GM21737 (cell line): ENCODE results near the gene ORMDL3.
"Not testable (repeated sequence)": the region's sequence is repeated elsewhere in the genome, so short reads cannot be mapped to it uniquely, and the experiment has no call there.

Experiments used
- ATAC-seq: cut with Tn5 transposase; IDR thresholded peaks from one replicate; pipeline ENCODE4 v1.9.1; 2021; ENCODE audit warnings: mild to moderate bottlenecking, moderate library complexity; ENCODE audit not compliant: unreplicated experiment

ORMDL3 gene

DNA sequence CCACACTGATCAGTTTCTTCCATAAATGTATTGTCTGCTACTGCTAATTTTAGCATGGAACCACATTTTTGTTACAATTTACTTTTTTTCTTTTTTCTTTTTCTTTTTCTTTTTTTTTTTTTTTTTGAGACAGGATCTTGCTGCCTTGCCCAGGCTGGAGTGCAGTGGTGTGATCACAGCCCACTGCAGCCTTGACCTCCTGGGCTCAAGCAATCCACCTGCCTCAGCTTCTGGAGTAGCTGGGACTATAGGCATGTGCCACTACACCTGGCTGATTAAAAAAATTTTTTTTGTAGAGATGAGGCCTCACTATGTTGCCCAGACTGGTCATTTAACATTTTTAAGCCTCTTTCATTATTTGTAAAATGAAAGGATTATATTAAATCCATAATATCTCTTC is 40.3 kb downstream of the ORMDL3 start:
- no peak for ATAC-seq

DNA sequence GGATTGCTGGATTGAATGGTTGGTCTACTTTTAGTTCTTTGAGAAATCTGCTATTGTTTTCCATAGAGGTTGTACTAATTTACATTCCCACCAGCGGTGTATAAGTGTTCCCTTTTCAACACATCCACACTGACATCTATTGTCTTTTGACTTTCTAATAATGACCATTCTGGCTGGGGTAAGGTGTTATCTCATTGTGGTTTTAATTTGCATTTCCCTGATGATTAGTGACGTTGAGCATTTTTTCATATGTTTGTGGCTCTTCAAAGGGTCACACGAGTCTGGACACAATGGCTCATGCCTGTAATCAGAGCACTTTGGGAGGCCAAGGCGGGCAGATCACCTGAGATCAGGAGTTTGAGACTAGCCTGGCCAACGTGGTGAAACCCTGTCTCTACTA is 41.3 kb downstream of the ORMDL3 start:
- ATAC-seq = not testable (repeated sequence)

DNA sequence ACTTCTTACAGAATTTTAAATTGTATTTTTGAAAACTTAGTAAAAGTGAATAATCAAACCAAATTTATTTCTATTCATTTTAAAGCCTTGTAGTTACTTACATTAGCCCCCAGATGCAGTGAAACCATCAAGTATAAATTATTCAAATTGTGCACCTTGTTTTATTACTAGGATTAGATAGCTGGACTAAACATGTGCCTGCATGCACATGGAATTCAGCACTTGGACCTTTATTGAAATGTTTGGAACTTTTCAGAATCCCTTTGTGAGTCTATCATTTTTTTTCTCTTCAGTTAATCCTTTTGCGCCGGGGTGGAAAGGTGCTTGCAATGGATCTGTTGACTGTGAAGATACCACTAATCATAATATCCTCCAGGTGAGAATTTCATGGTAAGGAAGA is 54.6 kb downstream of the ORMDL3 start:
- ATAC-seq = no peak

DNA sequence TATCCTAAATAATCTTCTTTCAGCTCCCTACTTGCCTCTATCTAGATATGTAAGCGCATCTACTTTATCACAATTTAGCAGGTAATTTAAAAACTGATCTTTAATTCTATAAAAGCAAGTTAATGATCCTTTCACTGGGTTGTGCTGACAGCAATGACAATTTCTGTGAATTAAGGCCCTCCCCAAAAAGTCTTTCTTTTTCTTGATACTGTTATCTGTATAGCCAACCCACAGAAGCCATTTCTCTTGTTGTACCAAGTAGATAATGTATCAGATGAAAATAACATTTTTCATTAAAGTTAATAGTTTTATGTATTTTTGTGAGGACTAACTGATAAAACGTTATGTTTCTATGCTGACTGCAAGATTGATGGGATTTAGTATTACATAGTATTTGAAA is 55.6 kb downstream of the ORMDL3 start:
- no peak for ATAC-seq
